GM12872 (cell line): ENCODE results near the gene HADHA.

ENCODE experiments used
- TF ChIP-seq, protein P1 (sequence below): IDR thresholded peaks from 3 replicates; pipeline ENCODE4 v1.5.1; 2011; ENCODE audit warnings: low read depth, mild to moderate bottlenecking, low read length, moderate library complexity; ENCODE audit not compliant: insufficient read depth

The HADHA gene

DNA sequence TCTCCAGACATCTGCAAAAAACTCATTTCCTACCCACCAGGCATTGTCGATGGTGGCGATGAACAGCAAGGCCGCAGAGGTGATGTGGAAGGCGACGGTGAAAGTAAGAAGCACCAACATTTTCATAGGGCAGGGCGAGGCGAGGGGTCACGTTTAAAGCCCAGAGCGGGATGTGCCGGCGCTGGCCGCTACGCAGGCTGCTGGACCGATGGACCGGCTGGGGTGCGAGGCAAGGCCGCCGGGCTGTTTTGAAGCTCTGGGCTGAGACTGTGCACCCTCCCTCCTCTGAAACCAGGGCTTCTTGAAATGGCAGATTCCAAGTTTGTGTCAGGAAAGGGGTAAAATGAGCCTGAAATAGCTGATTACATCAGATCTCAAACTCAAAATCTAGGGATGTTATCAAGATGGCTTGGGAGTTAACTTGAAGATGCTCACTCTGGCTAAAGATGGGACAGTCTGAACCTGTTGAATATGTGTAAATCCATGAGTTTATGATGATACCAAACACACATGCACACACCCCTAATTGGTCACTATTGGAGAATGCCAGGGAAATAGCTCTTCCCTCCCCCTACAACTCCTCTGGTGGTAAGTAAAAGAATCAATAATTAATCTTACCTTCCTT, 103.2 kb downstream of the HADHA start:
- TF ChIP-seq, protein P1, sequence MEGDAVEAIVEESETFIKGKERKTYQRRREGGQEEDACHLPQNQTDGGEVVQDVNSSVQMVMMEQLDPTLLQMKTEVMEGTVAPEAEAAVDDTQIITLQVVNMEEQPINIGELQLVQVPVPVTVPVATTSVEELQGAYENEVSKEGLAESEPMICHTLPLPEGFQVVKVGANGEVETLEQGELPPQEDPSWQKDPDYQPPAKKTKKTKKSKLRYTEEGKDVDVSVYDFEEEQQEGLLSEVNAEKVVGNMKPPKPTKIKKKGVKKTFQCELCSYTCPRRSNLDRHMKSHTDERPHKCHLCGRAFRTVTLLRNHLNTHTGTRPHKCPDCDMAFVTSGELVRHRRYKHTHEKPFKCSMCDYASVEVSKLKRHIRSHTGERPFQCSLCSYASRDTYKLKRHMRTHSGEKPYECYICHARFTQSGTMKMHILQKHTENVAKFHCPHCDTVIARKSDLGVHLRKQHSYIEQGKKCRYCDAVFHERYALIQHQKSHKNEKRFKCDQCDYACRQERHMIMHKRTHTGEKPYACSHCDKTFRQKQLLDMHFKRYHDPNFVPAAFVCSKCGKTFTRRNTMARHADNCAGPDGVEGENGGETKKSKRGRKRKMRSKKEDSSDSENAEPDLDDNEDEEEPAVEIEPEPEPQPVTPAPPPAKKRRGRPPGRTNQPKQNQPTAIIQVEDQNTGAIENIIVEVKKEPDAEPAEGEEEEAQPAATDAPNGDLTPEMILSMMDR: no peak
